ENCODE measurements around the gene CFAP161.
A peak's percentile ranks its signal among the peaks of the same experiment; 100 is the strongest.
"Not testable (repeated sequence)": the region's sequence is repeated elsewhere in the genome, so short reads cannot be mapped to it uniquely, and the experiment has no call there.

The CFAP161 gene

DNA sequence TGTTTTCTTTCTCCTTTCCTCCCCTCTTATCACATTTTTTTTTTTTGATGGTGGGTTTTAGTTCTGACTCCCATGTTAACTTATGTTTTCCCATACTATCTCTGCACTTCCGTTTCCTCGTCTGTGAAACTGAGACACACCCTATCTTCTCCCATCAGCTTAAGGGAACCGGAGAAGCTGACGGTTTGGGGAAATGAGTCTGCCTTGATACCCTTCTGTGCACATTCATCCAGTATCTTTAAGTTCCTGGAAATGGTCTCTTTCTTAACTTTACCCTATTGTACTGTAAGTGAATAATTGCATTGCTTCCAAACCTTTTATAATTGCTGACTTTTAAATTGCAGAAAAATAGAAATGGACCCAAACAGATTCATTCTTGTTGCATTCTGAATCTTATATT is 26.2 kb upstream of the CFAP161 start:
- no peak for DNase-seq (ENCODE audit: low spot score)

DNA sequence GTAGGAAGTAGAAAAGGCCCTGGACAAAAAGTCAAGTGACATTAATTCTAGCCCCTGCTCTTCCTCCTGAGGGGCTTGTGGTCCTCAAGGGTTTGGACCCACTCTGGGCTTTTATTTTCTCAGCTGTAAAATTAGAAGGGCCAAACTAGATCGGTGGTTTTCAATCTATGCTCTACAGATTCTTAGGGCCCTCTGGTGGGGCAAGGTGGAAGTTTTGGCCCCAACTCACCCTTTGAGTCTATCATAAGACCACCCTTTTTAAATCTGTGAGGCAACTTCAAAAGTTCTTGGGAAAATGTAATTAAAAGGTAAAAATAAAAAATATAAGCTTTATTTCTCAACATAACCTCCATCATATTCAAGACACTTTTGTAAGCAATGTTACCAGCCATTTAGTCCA is 25.6 kb upstream of the CFAP161 start:
- DNase-seq (ENCODE audit: low spot score) = no peak

- no peak for DNase-seq (ENCODE audit: low spot score)
These were observed 23.1 kb upstream of the CFAP161 start for GRCh38 chr15:81111018-81111417.

DNA sequence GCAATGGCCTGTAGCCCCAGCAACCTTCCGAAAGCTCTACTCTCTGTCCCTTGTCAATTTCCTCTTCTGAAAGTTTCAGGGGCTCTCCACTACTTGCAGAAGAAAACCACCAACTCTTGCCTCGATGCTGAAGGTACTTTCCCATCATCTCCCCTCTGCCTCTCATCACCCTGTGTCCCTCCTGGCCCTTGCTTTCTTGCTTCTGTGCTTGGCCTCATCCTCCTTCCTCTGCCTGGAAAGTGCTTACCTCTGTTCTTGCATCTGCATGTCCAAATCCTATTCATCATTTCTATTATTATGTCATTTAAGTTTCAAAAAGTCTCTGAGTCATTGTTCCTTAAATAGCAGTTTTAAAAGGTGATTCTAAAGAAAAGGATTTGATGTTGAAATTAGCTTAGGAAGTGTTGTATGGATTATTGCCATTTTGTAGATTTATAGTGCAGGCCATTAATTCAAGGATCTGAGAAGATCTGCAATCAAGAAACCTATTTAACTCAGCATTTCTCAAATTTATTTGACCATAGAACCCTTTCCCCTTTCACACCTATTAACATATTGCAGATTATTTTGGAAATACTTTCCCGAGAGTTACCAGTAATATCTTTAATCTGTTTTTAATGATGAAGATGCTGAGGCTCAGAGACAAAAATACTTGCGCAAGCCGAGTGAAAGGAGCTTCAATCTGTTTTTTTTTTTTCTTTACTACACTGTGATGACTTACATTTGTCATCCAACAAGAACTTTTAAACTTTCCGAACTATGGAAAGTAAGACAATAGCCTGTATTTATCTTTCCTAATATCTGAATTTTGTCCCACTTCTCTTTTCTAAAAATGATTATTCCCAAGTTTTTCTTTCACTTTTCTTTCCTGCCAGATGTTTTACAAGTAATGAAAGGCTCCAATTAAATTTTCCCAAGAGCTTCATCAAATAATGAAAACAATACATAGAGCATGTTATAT is 22.3 kb upstream of the CFAP161 start:
- DNase-seq (ENCODE audit: low spot score) = no peak

GRCh38 chr15:81113204-81113657 is 20.8 kb upstream of the CFAP161 start:
- DNase-seq (ENCODE audit: low spot score) = no peak

GRCh38 chr15:81113861-81114291 is 20.2 kb upstream of the CFAP161 start:
- DNase-seq (ENCODE audit: low spot score) = no peak

DNA sequence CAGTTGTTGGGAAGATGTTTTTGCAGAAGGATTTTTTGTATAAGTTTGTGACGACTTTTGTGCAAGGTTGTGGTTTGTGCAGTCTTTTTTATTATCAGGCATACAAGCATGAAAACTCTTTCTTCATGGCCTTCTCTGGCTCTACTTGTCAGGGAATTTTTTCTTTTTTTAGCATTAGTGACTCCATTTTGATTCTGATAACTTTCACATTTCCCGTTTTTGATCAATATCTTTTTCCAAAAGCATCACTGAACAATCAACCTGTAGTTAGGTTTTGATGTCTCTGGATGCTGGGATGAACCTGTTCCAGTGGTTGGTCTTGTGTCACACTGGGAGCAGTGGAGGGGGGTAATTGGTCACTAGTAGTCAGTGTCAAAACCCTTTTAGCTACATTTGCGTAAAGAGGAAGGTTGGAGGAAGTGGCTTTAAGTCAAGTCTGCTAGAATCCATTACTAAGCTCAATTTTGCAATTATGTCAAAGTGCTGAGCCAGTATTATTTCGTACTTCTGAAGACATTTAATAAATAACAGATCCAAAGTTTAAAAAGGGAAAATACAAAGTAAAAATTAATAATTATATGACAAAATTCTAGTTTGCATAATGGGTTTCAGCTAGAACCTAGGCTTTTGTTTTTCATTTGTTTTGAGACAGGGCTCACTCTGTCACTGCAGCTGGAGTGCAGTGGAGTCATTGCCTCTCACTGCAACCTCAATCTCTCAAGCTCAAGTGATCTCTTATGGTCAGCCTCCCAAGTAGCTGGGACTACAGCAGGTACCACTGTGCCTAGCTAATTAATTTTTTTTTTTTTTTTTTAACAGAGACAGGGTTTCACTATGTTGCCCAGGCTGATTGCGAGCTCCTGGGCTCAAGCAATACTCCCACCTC is 18.8 kb upstream of the CFAP161 start:
- no peak for DNase-seq (ENCODE audit: low spot score)

DNA sequence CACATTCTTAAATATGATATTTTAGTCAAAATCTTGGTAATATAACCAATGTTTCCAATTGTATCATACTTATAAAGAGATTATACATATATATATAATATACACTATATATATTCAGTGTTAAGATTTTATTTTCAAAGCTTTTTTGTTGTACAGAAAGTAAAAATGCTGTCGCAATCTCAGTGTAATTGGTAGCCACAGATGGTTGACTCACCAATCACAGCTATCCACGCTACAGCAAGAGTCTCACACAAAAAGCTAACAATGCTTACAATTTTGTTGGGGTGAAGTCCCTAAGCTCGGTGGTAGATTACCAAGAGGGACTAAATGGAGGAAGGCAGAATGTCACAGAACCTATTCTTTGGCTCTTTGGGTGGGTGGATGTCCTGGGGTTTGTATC is 16.9 kb upstream of the CFAP161 start:
- no peak for DNase-seq (ENCODE audit: low spot score)

DNA sequence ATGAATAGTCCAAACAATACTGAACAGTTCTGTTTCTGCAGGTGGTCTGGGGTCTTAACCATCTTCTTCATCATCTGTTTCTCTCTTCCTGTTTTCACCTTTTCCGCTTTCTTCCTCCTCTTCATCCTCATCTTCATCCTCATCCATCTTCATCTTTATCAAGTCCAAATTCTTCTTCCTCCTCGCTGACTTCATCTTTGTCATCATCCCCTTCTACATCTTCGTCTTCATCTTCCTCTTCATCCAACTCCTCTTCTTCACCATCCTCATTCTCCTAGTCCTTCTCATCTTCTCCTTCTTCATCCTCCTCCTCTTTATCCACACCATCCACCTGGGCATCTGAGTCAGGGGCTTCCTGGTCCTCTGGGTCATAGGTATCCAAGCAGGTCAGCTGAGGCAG is 16.5 kb upstream of the CFAP161 start:
- no peak for DNase-seq (ENCODE audit: low spot score)

DNA sequence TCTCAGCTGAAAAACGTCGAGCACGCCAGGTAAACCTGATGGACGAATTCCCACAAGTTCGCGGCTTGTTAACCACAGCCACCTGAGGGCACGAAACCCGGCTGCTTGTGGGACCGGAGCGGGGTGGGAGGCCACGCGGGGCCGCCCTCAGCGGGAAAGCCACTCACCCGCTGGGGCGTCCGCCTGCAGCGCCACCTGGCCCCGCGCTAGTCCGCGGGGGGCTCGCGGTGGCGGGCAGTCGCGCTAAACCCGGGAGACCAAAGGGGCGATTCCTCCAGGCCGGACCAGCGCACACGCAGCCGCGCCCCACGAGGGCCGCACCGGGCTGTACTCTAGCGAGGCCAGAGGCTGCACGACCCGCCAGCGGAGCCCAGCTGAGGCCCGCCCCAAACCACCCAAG is 15.7 kb upstream of the CFAP161 start:
- no peak for DNase-seq (ENCODE audit: low spot score)

GRCh38 chr15:81120069-81120468 is 14.0 kb upstream of the CFAP161 start:
- no peak for DNase-seq (ENCODE audit: low spot score)

DNA sequence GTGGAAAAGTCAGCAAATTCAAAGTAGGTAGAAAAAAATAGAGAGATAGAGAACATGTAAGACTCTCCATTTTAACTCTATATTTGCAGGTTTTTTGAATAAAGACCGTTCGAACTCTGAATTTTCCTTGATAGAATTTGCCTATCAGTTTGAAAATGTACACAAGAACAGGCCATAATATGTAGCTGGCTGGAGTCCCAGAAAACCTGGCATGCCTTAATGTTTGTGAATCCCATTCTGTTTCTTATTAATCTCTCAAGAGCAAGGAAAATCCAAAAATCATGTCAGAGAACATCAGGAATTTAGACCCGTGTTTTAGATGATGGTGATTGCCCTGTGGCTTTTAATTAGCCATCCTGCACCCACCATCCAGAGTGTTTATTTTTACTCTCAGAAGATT is 7.2 kb upstream of the CFAP161 start:
- DNase-seq (ENCODE audit: low spot score) = no peak

DNA sequence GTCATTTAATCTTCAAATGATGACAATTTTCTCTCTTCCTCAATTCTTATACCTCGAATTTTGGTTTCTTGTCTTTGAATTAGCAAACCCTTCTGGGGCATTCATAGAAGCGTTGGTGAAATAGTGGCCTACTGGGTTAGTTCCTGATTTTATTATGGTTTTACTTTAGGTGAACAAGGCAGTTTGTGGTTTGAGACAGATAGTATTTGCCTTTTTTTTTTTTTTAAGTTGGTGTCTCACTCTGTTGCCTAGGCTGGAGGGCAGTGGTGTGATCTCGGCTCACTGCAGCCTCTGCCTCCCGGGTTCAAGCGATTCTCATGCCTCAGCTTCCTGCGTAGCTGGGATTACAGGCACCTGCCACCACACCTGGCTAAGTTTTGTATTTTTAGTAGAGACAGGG is 7.4 kb downstream of the CFAP161 start:
- DNase-seq (ENCODE audit: low spot score) = not testable (repeated sequence)

GRCh38 chr15:81146006-81146405 is 11.9 kb downstream of the CFAP161 start:
- no peak for DNase-seq (ENCODE audit: low spot score)

GRCh38 chr15:81146466-81146865 is 12.4 kb downstream of the CFAP161 start:
- DNase-seq (ENCODE audit: low spot score) = no peak

DNA sequence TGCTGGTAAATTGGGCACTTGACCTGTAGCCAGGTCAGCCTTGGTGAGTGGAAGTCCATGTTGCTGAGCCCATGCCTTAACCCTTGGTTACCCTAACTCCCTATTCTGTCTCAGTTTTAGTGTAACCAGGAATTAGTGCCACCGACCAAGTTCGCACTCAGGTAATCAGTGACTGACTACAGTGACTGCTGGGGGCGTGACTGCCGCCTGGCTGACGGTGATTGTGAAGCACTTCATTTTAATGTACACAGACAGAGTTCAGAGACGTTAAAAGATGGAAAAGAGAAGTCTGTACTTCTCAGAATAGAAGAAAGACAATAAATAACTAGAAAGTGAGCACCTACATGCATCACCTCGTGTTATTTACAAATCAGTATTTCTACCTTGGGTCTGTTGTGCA is 17.3 kb downstream of the CFAP161 start:
- DNase-seq (ENCODE audit: low spot score) = no peak

GRCh38 chr15:81152339-81152738 is 18.3 kb downstream of the CFAP161 start:
- DNase-seq (ENCODE audit: low spot score) = peak; percentile 25

- peak; percentile 13 for DNase-seq (ENCODE audit: low spot score)
These were observed 18.7 kb downstream of the CFAP161 start for GRCh38 chr15:81152799-81153198.

DNA sequence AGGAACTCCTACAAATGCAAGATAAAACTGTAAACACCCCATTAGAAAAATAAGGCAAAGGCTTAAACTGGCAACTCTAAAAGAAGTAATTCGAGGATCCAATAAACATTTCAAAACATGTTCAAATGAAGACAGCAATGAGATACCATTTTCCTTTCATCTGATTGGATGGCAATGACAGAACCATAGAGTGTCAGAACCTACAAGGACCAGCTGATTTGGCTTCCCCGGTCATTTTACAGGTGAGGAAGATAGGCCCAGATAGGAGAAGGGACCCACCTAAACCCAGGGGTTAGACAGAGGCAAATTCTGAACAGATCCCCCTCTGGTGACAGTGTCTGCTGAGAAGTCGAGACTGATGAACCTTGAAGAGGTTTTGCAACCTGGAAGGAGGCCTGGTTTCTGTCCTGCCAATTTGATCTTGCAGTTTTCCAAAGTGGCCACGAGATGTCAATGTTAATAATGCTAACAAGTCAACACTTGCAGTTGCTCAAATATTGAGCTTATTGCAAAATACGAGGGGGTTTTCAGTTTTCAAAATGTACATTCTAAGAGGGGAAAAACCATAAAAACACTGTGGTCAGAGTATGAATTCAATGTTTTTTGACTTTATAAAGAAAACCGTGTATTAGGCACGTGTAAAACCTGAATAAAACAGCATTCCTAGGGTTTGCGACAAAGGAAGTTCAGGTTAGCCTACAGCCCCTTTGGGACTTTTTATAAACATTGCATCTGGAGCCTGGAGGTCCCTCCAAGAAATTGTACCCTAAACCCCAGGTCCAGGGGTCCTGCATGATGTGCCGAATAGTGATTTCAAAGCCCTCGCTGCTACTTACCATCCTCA is 21.5 kb downstream of the CFAP161 start:
- peak; percentile 56 for DNase-seq (ENCODE audit: low spot score)

GRCh38 chr15:81156324-81156723 is 22.3 kb downstream of the CFAP161 start:
- no peak for DNase-seq (ENCODE audit: low spot score)

GRCh38 chr15:81157195-81157938 is 23.3 kb downstream of the CFAP161 start:
- no peak for DNase-seq (ENCODE audit: low spot score)
